ENCODE results near the gene MAP4K4.

Gene MAP4K4

GRCh38 chr2:101693991-101694588 lies 3.4 kb upstream of the MAP4K4 start:
- DNase-seq, result no peak

- DNase-seq, result no peak
These were observed 1.0 kb upstream of the MAP4K4 start for GRCh38 chr2:101696272-101697123.

- DNase-seq, result peak; percentile 9 to 33
These were observed 722 bp downstream of the MAP4K4 start for GRCh38 chr2:101698014-101698843.

- DNase-seq, result peak in 1 of 2 donors; percentile 38
These were observed 1.6 kb downstream of the MAP4K4 start for GRCh38 chr2:101698844-101699754.

GRCh38 chr2:101699755-101700461 lies 2.4 kb downstream of the MAP4K4 start:
- DNase-seq, result no peak

- peak in 1 of 2 donors; percentile 39 for DNase-seq
These were observed 6.5 kb downstream of the MAP4K4 start for GRCh38 chr2:101704046-101704466.

GRCh38 chr2:101704816-101705578 lies 7.5 kb downstream of the MAP4K4 start:
- no peak for DNase-seq

GRCh38 chr2:101706121-101706818 lies 8.8 kb downstream of the MAP4K4 start:
- DNase-seq, result no peak

GRCh38 chr2:101706819-101707177 lies 9.3 kb downstream of the MAP4K4 start:
- peak in 1 of 2 donors; percentile 66 for DNase-seq

- no peak for DNase-seq
These were observed 12.5 kb downstream of the MAP4K4 start for GRCh38 chr2:101710036-101710435.

GRCh38 chr2:101710471-101711318 lies 13.2 kb downstream of the MAP4K4 start:
- DNase-seq, result no peak

GRCh38 chr2:101714118-101714517 lies 16.6 kb downstream of the MAP4K4 start:
- DNase-seq, result no peak

- DNase-seq, result peak; percentile 71 to 82
These were observed 19.8 kb downstream of the MAP4K4 start for GRCh38 chr2:101717071-101717845.

GRCh38 chr2:101718479-101718878 lies 21.0 kb downstream of the MAP4K4 start:
- DNase-seq, result no peak

- peak; percentile 31 to 56 for DNase-seq
These were observed 21.6 kb downstream of the MAP4K4 start for GRCh38 chr2:101718993-101719571.

GRCh38 chr2:101720732-101721131 lies 23.2 kb downstream of the MAP4K4 start:
- DNase-seq, result no peak

- DNase-seq, result peak in 1 of 2 donors; percentile 49
These were observed 25.4 kb downstream of the MAP4K4 start for GRCh38 chr2:101722864-101723263.
